ENCODE results near the gene BRCA1.
"Not testable (repeated sequence)": the region's sequence is repeated elsewhere in the genome, so short reads cannot be mapped to it uniquely, and the experiment has no call there.

Gene BRCA1

DNA sequence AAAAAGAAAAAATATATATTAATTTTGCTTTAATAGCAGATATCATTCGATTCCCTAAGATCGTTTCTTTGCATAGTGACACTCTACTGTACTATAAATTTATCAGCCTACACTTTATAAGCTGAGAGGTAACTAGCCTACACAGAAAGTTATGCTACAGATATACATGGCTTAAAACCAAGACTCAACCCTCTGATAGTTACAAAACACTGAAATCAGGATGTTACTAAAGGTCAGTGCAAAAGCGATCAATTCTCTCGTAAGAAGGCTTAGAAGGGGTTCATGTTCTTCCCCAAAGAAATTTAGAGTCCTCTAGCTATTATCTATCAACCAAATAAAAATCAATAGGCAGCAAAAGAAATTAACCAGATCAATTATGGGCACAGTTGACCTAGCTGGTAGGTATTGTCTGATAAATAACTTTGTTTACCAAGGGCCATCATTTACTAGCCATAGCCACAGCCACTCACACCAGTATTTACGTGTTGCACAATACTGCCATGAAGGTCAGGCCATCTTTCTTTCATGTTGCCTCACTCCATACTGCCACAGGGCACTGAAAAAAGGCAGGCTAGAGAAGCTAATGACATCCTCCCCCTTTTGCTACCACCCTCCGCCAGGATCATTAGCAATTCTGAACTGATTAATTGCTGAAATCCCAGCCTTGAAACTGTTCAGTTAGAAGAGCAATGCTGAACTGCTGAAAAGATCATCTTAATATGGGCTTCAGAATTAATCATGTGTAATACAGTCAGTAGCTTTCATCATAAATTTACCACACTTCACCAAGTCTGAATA is 56.4 kb downstream of the BRCA1 start:
- no peak for DNase-seq

DNA sequence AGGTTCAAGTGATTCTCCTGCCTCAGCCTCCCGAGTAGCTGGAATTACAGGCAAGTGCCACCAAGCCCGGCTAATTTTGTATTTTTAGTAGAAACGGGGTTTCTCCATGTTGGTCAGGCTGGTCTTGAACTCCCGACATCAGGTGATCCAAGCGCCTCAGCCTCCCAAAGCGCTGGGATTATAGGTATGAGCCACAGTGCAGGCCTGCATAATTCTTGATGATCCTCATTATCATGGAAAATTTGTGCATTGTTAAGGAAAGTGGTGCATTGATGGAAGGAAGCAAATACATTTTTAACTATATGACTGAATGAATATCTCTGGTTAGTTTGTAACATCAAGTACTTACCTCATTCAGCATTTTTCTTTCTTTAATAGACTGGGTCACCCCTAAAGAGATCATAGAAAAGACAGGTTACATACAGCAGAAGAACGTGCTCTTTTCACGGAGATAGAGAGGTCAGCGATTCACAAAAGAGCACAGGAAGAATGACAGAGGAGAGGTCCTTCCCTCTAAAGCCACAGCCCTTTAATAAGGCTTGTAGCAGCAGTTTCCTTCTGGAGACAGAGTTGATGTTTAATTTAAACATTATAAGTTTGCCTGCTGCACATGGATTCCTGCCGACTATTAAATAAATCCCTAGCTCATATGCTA is 62.1 kb downstream of the BRCA1 start:
- no peak for DNase-seq

DNA sequence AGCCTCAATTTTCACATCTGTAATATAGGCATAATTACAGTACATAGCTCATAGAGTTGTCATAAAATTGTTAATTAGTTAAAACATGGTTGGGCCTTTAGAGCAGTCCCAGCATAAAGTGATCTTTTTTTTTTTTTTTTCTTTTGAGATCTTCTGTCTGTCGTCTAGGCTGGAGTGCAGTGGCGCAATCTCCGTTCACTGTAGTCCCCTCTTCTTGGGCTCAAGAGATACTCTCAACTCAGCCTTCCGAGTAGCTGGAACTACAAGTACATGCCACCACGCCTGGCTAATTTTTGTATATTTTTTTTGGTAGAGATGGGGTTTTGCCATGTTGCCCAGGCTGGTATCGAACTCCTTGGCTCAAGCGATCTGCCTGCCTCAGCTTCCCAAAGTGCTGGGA is 69.1 kb downstream of the BRCA1 start:
- no peak for DNase-seq

DNA sequence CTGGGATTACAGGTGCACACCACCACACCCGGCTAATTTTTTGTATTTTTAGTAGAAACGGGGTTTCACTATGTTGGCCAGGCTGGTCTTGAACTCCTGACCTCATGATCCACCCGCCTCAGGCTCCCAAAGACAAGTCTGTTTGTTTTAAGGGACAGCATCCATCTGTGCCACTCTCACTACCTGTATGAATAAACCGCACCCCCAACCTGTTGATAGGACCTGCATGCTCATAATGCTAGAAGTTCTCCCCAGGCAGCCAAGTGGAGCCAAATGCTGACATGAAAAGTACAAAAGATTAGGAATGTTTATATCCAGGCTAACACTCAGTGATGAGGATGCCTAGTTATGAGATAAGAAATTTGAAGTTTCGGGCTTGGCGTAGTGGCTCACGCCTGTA is 72.2 kb downstream of the BRCA1 start:
- DNase-seq: not testable (repeated sequence)

DNA sequence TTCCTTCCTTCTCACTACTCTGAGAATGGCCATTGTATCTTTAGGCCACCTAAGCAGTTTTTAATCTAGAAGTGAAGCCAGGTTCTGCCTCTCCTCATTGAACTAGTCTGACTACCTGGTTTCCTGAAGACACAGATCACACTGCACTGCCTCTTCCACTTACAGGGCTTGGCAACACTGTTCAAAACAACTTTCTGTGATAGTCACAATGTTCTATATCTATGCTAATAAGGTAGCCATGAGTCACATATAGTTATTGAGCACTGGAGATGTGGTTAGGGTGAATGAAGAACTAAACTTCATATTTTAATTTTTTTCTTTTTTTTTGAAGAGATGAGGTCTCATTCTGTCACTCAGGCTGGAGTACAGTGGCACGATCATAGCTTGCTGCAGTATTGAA is 73.2 kb downstream of the BRCA1 start:
- no peak for DNase-seq

DNA sequence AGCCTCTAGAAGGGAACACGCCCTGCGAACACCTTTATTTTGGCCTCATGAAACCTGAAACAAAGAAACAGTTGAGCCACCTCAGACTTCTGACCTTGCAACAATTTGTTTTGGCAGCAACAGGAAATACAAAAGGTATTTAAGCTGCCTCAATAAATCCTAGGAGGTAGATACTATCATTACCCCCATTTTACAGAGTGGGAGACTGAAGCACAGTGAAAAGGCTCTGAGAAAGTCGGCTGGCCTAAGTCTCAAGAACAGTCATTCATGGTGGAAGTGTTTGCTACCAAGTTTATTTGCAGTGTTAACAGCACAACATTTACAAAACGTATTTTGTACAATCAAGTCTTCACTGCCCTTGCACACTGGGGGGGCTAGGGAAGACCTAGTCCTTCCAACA is 81.1 kb downstream of the BRCA1 start:
- no peak for DNase-seq

DNA sequence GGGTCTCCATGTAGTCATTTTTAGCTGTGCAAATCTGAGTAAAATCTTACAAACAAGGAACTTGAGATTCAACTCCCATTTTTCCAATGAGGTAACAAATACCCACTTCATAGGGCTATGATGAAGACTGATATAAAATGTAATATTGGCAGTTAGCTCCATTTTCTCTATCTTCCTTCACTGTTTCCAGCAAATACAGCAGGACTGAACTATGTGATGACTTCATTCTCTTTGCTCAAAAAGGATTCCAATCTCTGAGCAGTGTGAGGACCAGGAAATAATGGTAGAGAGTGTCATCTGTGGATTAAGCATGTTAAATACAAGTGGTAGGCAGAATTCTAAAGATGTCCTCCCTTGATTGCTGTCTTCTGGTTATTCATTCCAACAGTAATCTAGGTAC is 81.9 kb downstream of the BRCA1 start:
- DNase-seq: no peak

DNA sequence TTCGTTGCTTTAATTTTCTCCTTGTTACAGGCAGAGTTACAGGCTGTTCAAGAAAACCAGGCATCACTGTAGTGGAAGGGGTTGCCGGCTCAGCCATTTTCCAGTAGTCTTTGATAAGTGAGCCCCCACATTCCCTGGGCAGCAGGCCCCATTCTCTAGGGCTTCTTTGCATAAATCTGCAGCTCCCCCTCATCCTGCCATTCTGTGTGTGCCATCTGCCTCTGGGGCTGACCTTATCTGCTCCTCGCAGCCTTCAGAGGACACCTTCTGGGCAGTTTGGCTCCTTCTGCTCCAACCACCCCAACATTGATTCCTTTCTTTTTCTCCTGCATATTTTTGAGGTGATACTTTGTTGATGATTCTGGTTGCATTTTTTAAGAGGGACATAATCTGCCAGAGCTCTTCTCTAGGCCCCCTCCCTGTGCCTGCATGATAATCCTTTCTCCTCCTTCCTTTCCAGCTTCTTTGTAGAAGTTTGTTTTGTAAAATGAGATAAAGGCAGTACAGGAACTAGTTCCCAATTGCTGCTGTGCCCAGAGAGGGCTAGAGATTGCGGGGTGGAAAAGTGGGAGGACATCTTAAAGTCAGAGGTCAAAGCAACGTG is 83.0 kb downstream of the BRCA1 start:
- DNase-seq: no peak

DNA sequence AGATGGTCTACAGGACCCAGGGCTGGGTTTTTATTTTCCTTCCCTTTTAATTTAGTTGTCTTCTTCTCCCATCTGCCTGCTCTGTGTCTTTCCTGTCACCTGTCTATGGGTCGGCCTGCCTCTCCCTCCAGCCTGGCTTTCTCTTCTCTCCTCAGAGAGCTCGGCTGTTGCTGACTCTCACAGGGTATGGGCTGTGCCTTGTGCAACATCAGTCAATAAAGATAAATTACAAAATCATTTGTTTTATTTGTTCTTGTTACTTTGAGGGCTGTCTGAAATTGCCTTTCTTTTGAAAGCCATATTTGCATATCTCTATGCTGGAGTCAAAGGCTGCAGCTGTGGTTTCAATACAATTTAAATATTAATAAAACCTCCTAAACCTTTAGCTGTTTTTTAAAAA is 84.5 kb downstream of the BRCA1 start:
- DNase-seq: no peak

DNA sequence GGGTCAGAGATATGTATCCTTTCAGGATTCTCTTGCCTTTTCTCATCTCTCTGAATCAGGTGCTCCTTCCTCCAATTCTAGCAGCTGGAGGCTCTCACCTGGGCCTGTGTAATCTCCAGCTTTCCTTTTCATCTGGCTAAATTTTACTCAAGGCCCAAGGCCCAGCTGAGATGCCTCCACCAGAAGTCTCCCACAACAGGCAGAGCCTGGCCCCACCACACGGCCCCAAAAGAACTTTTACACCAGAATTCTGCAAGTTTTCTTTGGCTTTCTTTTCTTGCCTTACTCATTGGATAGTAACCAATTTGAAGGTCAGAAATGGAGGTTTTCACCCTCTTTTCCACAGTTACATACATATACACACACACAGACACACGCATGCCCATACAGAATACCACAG is 85.5 kb downstream of the BRCA1 start:
- no peak for DNase-seq

DNA sequence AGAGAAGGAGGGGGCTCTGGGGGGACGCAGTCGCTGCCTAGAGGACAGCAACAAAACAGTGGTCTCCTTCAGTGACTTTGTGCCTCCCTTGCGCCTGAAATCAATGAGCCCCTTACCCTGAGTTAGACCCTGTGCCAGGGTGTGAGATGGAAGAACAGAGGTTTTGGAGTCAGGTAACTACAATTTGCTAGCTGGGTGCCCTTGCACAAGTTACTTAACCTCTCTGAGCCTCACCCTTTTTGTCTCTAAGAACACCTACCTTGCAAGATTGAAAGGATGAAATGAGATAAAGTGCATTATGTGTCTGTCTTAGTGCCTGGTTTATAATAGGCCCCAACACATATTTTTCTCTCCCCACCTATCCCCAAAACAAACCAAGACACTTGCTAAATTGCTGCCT is 90.3 kb downstream of the BRCA1 start:
- DNase-seq: no peak

DNA sequence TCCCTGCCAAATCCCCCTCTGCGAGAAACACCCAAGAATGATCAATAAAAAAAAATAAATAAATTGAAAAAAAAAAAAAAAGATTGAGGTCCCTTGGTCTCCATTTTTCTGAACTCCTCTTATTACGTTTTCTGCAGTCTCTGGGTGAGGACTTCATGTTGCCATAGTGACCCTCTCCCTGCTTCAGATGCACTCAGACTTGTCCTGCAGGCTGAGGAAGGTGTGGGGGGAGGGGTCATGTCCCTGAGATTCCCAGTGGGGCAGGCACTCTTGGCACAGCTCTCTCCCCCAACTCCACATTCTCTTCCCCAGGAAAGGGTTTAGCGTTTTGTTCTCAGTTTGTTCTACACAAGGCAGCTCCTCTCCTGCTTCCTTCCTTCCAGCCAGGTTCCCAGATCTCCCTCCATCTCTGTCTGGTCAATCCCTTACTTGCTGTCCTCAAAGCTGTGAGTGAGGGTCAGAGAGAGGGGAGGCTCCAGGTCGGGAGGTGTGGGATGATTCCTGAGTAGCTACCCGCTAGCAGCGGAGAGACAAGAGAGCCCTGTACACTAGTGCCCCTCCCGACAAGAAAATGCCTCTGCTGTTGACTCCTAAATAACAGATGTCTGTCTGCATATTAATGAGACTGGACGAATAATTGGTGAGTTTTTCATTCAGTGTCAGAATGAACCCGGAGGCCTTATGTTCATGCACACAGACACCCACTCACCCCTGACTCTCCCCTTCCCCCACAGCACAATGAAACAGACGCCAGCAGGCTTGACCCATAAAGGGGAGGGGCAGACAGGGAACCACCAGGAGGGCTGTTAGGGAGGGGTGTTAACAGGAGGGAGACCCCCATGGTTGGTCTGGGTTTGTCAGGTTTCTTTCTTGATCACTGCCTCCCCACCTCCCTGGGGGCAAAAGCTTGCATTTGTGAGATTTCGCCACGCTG is 90.9 kb downstream of the BRCA1 start:
- no peak for DNase-seq

DNA sequence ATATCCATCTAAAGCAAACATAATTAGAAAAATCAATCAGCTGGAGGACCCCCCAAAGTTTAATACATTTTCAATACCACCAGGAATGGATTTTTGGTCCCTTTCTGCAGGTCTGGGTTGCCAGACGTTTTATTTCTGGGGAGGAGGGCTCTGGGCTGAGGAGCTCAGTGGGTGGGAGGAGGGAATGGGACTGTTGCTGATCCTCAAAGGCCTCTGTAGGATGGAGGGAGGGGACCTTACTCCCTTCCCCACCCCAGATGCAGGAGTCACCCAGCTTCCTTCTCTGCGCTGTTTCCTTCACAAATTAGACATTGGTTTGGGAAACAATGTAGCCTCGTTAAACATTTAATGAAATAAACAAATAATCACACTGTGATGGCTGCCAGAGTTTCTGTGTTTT is 93.5 kb downstream of the BRCA1 start:
- DNase-seq: no peak

DNA sequence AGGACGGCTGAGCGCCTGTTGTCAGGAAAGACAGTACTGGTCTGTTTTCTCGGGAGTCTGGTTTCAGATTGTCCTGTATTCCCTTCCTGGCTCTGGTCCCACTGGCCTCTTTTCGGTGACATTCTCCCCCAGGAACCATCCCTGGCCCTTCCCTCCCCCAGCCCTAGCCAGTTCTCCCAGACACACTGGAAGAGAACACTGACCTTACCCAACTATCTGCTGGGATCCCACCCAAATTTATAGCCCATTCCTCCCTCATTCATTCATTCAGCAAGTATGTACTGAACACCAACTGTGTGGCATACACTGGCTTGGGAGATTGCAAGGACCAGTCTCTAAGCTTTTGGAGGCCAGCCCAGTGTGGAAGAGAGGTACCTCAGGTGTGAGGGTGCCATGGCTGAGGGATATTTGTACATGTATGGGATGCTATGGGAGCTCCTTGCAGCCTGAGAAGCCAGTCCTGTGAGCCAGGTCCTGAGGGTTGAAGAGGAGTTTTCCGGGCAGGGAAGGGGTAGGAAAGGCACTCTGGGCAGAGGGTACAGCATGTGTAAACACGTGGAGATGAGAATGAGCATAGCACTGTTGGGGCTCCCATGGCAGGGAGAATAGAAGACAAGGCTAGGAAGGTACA is 94.9 kb downstream of the BRCA1 start:
- no peak for DNase-seq

DNA sequence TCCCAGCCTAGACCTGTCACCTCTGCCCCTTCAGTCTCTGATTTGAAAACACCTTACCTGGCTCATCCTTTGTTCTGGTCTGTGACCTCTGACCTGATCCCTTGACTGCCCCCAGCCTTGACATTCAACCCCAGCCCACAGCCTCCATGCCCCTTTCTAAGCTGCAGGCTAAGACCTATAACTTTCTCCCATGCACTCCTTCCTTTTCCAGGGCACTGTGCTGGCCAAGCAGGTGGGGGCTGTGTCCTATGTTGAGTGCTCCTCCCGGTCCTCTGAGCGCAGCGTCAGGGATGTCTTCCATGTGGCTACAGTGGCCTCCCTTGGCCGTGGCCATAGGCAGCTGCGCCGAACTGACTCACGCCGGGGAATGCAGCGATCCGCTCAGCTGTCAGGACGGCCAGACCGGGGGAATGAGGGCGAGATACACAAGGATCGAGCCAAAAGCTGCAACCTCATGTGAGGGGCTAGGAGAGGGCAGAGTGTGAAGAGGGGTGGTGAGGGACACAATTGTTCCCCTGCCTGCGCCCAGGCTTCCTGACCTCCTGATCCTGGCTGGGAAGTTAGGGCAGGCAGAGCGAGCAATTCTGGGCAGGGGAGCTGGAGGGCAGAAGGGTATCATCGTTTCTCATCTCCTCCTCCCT is 96.8 kb downstream of the BRCA1 start:
- no peak for DNase-seq

DNA sequence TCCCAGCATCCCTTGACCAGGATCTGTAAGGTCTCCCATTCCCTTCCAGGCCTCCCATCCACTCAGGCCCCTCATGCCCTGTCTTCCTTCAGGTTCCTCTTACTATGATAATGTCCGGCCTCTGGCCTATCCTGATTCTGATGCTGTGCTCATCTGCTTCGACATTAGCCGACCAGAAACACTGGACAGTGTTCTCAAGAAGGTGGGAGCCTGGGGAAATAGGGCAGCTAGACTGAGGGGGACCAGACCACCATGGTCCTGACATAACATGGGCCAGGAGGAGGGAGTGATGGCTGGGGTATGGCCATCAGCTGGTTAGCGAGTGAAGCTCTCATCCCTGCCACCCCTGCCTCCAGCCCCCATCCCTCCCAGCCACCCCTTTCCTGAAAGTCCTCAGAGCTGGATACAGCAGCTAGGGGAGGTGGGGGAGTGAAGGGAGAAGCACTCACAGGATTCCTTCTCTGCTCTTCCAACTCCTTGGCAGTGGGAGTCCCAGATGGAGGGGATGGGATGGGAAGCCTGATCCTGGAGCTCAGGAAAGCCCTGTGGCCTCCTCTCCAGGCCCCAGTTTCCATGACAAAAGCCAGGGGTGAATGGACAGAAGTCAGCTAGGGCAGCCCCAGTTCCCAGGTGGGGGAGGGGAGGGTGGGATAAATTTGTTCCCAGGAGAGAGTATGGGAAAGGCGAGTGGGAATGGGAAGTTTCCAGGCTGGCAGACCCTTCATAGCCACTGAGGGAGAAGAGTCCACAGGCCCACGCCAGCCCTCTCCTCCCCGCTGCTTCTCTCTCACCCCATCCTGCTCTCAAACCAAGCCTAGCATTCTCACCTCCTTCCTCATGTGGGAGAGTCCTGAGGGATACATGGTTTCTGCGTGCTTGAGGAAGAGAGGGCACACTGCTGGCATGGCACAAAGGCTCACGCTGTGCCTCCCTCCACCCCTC is 97.8 kb downstream of the BRCA1 start:
- no peak for DNase-seq

DNA sequence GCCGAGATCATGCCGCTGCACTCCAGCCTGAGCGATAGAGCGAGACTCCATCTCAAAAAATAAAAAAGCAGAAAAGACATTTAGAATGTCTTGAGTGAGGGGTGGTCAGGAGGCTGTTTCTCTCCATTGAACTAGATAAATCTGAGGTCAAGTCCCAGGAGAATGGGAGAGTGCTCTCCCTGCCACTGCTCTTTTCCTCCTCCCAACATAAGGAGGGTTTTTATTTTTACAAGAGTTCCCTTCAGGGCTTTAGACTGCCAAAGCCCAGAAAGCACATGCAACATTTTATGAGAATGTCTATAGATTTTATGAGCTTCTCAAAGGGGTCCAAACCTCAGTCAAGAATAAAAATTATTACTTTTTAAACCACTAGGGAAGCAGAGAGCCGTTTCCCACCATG is 98.6 kb downstream of the BRCA1 start:
- DNase-seq: no peak

DNA sequence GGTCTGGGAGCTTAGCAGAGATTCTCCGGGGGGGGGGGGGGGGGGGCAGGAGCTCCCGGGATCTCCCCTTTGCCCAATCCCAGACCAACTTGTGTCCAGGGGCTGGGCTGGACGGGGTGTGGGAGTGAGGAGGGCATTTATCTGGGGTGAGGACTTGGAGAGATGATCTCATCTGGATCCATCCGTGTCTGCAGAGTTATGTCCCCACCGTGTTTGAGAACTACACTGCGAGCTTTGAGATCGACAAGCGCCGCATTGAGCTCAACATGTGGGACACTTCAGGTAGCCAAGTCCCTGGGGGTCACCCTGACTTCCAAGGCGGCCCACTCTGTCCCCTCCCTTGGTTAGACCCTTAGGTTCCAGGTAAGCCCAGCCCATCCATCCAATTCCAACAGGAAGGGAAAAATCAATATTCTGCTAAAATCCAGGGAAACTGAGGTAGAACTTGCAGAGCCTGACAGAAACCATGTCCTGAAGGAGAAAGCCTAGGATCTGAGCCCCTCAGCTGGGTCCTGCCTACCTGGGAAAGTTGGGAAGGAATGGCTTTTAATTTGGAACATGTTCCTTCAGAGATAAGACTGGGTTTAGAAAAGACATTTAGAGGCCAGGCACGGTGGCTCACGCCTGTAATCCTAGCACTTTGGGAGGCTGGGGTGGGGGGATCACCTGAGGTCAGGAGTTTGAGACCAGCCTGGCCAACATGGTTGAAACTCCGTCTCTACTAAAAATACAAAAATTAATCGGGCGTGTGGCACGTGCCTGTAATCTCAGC is 99.2 kb downstream of the BRCA1 start:
- DNase-seq: no peak

DNA sequence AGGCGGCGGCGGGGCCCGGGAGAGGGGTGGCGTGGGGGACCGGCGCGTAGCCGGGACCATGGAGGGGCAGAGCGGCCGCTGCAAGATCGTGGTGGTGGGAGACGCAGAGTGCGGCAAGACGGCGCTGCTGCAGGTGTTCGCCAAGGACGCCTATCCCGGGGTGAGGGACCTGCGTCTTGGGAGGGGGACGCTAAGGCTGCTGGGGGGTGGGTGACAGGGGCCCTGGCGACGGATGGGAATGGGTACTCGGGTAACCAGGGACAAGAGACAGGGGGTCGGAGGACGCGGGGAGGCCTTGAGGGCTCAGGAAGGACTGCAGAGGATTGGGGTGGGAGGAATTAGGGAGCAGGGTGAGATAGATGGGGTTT is 99.9 kb downstream of the BRCA1 start:
- no peak for DNase-seq

Measured in suppressor macrophage (primary cell).